Measurements from ENCODE around the gene LRRC55. TPM values are rescaled to one million over a fixed set of nuclear protein-coding genes. Genes with fewer than 3 reads are reported as not detected.

Gene LRRC55
- not detected for total RNA-seq

GRCh38 chr11:57181678-57182305 is at the start of gene LRRC55:
TSS of gene LRRC55 (plus strand) at chr11:57181953. CDS start at chr11:57182023, 70 bp downstream.
- DNase-seq = no peak

GRCh38 chr11:57133366-57134038 is 48.3 kb upstream of the LRRC55 start:
- no peak for DNase-seq

- DNase-seq = no peak
Observed at GRCh38 chr11:57134284-57134683, 47.5 kb upstream of the LRRC55 start.

DNA sequence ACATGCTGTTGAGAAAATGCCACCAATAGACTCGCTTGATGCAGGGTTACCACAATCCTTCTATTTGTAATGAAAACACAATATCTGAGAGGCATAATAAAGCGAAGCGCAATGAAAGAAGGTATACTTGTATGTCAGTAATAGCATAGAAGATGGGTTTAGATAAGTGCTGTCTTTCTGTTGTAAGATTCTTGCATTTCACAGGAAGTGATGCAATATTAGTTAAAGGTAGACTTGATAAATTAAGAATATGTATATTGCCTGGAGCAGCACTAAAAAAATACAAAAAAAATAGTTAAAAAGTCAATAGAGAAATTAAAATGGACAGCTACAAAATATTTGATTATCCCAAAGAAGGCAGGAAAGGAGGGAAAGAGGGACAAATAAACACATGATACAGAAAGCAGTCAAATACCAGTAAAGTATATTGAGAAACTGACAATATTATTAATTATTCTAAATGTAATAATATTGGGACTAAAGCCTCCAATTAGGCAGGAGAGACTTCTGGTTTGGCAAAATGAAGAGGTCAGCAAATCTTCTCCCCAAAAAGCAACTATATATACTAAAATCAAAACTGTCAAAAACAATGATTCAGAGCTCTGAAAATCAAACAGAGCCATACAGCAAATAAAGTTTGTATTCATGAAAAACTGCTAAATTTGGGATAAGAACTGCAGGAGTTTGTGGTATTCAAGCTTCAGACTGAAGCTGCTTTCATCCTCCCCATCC is 46.6 kb upstream of the LRRC55 start:
- DNase-seq = no peak

DNA sequence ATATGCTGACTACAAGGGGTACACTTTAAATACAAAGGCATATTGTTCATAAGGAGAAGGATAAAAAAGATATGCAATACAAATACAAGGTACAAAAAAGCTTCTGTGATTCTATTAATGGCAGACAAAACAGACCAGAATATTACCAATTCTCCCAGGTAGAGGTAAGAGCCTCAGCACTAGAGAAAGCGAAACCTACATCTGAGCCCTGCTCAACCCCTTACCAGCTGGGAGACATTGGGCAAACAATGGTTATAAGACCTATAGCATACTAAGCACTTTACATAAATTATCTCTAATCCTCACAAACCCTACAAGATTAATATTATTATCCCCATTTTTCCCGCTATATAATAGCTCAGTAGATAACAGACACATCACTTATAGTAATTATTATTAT is 41.2 kb upstream of the LRRC55 start:
- no peak for DNase-seq

GRCh38 chr11:57143459-57143858 is 38.3 kb upstream of the LRRC55 start:
- DNase-seq = no peak

DNA sequence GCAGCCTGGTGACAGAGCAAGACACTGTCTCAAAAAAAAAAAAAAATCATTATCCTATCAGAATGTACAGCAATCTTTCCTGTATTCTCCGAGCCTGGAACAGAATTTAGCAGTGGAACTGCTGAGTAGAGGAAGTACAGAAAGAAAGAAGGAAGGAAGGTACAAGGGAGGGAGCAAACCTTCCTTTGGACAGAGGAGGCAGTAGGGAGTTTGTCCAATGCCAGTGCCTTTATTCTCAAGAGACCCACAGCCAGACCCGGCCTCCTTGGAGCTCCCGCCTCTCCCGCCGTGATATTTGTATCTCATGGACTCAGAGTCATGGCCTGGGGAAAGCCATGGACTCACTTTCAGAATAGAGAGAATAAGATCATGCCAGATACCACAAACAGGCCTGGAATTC is 37.7 kb upstream of the LRRC55 start:
- DNase-seq = no peak

GRCh38 chr11:57144531-57145320 is 37.0 kb upstream of the LRRC55 start:
- no peak for DNase-seq

DNA sequence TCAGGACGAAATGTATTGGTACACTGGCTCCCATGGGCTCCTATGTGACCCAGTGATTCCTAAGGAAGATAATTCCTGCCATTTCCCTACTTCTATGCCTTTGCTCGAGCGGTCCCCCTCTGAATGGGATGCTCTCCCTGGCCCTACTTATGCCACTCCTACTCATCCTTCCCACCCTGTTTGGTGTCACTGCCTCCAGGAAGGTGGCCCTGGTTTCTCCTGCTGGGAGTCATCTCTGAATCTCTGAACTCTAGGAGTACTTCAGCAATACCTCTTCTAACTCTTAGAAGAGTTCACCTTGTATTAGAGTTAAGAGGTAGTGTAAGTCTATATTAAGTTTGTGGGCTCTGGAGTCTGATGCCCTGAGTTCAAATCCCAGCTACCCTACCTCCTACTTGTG is 35.5 kb upstream of the LRRC55 start:
- DNase-seq = no peak

DNA sequence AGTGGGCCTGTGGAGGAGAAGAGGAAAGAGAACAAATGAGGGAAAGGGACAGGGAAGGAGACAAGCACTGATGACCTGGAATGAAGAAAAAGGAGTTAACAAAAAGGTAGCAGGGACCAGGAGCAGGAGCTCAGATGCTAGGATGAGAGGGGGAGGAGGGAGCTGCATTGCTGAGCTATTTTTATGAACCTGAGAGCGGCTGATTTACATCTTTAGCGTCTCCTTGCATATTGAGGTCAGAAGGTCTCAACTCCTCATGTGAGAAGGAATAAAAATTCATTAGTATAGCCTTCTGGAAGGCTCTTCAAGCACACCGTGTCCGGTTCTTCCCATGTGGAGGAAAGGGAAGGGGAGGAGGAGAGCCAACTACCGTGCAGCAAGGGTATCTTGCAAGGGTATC is 33.1 kb upstream of the LRRC55 start:
- DNase-seq = no peak

DNA sequence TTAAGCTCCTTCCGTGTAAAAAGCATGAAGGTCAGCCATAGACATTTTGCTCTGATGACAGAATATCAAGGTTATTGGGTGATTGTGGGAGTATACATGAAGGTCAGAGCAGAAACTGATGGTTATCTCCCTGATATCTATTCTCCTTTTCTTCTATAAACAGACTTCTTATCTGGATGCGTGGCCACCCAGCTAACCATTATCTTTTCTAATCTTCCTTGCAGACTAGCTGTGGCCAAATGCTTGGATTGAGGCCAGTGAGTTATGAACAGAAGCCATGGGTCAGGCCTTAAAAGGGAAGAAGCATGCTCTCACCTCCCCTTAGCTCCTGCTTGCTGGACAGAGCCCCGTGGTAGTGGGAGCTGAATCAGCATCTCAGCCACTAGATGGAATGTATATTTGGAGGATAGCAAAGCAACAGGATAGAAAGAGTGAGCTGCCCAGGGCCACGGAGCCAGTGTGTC is 31.3 kb upstream of the LRRC55 start:
- no peak for DNase-seq

GRCh38 chr11:57152134-57152533 is 29.6 kb upstream of the LRRC55 start:
- no peak for DNase-seq

- DNase-seq = no peak
Observed at GRCh38 chr11:57153448-57153847, 28.3 kb upstream of the LRRC55 start.

DNA sequence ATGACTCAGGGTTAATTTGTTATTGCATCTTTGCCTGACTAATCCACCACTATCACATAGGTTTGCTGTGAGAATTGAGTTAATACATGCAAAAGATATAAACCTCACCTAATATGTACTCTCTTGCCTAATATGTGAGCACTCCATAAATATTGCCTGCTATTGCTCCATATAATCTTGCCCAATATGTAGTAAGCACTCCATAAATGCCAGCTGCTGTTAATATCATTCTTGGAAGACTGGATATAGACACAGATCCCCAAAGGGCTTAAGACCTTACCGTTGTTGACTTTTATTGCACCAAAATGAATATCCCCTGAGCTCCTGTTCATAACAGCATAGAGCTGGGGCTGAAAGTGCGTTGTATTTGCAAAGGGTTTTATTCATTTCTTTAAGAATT is 27.0 kb upstream of the LRRC55 start:
- no peak for DNase-seq

DNA sequence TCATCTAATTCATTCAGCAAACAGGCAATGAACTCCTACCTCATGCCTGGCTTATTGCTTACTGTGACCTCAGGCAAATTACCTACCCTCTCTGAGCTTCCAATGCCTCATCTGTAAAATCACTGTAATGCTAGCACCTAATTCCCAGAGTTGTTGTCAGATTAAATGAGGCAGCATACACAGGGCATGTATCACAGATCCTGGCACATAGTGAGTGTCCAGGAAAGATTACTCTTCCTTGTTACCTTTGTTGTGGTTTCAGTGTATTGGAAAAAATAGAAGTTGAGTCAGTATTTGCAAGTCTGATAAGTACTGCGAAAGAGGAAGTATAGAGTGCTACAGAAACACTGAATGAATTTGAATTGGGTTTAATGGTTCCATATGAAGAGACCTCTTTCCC is 26.4 kb upstream of the LRRC55 start:
- no peak for DNase-seq

DNA sequence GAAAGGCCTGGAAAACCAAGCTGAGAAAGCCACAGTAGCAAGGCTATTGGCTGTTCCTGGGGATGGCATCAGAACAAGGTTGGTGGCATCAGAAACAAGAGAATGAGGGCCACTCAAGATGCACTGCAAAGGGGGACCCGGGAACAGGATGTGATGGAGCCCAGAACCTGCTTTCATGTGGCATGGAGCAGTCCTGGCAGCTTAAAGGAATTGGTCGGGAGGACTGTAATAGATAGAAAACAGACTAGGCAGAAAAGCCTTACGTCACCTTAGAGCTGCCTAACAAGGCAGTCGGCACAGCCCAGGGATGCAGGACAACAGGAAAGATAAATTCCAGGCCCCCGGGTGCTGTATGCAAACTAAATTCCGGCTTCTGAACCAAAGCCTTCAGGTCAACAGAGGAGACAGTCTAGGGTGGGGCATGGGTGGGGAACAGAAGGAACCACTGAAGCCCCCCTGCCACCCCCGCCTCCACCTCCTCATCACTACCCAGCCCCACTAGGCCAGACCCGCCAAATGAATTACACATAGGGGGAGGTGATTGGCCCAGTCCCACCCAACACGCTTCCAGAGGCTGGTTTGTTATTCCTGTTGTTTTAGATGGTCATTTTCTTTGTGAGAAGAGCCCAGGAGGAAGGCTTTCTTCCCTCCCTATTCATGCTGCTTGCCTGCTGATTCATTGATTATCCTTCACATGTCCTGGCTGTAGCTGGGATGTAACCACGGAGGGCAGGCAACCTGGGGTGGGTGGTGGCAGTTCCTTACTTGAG is 25.7 kb upstream of the LRRC55 start:
- DNase-seq = no peak

- DNase-seq = no peak
Observed at GRCh38 chr11:57156928-57157327, 24.8 kb upstream of the LRRC55 start.

DNA sequence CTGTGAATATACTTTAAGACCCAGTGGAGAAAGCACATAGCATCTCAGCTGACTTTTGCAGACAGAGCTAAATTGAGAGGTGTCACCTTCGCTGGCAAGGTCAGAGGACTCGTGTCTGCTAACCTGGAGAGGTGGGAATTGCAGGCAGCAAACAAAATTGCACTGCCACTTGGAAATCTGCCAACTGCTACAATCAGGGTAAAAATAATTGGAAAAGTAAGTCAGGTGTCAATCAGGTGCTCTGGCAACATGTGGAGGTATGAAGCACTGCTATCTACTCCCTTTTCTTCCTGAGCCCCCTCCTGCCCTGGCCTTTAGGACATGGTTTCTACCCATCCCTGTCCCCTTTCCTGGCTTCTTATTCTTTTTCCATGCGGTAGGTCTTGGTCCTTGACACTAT is 24.1 kb upstream of the LRRC55 start:
- no peak for DNase-seq

GRCh38 chr11:57158180-57158579 is 23.6 kb upstream of the LRRC55 start:
- DNase-seq = no peak

GRCh38 chr11:57158599-57158998 is 23.2 kb upstream of the LRRC55 start:
- no peak for DNase-seq

GRCh38 chr11:57160665-57161064 is 21.1 kb upstream of the LRRC55 start:
- no peak for DNase-seq

DNA sequence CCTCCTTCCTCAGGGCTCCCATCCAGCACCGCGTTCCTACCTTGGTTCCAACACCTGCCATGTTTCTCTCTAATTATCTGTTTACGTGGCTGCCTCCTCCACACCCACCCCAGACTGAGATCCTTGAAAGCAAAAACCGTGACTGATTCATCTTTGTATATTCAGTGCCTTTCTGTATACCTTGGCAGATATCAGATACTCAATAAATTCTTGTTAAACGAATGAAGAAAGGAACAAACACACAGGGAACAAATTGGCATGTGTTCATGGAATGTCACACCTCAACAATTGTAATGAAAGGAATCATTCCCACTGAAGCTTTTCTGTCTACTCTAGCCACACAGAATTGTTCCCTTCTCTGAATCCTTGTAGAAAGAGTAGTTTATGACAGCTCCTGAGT is 20.4 kb upstream of the LRRC55 start:
- DNase-seq = no peak
